Measurements from ENCODE around the gene ATP9B.

DNA sequence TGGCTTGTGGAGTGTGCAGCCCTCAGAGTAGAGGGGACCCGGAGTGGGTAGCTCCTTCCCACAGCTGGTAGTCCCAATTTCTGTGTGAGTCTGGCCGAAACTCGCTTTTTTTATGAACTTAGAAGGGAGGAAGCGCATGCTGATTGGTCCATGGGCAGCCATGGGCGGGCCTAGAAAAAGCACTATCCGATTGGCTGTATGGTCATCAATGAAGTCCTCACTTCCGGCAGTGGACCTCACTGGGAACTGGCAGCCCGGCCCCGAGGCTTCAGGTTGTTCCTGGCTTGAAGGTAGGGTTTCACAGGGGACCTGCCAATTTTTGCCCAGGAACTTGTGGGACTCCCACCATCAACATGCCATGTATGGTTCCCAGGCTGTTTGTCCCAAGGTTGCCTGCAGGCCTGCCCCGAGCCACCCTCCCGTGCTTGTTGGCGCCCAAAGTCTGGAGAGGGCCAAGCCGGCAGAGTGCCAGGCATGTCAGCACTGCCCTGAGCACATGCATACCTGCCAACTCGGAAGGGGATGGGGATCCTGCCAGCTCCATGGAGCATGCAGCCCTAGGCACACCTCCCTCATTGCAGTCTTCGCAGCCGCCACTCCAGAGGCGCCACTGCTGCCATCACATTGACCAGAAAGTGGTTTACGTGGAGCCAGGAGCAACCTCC, 98.5 kb downstream of the ATP9B start:
- TF ChIP-seq, protein P1, sequence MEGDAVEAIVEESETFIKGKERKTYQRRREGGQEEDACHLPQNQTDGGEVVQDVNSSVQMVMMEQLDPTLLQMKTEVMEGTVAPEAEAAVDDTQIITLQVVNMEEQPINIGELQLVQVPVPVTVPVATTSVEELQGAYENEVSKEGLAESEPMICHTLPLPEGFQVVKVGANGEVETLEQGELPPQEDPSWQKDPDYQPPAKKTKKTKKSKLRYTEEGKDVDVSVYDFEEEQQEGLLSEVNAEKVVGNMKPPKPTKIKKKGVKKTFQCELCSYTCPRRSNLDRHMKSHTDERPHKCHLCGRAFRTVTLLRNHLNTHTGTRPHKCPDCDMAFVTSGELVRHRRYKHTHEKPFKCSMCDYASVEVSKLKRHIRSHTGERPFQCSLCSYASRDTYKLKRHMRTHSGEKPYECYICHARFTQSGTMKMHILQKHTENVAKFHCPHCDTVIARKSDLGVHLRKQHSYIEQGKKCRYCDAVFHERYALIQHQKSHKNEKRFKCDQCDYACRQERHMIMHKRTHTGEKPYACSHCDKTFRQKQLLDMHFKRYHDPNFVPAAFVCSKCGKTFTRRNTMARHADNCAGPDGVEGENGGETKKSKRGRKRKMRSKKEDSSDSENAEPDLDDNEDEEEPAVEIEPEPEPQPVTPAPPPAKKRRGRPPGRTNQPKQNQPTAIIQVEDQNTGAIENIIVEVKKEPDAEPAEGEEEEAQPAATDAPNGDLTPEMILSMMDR (IDR thresholded peaks at IDR 0.05) = no peak
- no peak for TF ChIP-seq POLR2A (IDR thresholded peaks at IDR 0.05)
- TF ChIP-seq POLR2AphosphoS5 (IDR thresholded peaks at IDR 0.05; ENCODE audit: insufficient read depth in 1 of 2, low read depth in 1 of 2) = no peak

All from vagina (tissue), 2 donors.